ENCODE results near the gene PPM1F. TPM values are rescaled to one million over a fixed set of nuclear protein-coding genes. Genes with fewer than 3 reads are reported as not detected.

Gene PPM1F
- total and polyA plus RNA-seq, 2 donors from 2014 or later = 13.8 to 42.5 TPM

- no peak overlapping the region for H3K9ac ChIP-seq (ENCODE audit: low read length in 3 of 3)
- H3K4me1 ChIP-seq (ENCODE audit: control insufficient read depth in 2 of 3, insufficient read depth in 2 of 3, low read depth in 1 of 3, low read length in 3 of 3) = no peaks in the 10 kb centered on the region
- peaks cover 0 to 31% (median 17%) of the 10 kb centered on the region in 3 donors for H3K36me3 ChIP-seq (ENCODE audit: control insufficient read depth in 2 of 3, insufficient read depth in 3 of 3, low read length in 3 of 3)
- no peaks in the 10 kb centered on the region for H3K9me3 ChIP-seq (ENCODE audit: control insufficient read depth in 2 of 3, insufficient read depth in 1 of 3, low read length in 3 of 3)
- H3K27ac ChIP-seq (ENCODE audit: low read depth in 2 of 2, low read length in 2 of 2) = no peak overlapping the region
- no peak overlapping the region for H3K4me3 ChIP-seq (ENCODE audit: low read length in 3 of 3)
- FAIRE-seq = no peak
- peak in 4 of 5 donors; percentile 57 to 72 (median 66) for DNase-seq
- no peaks in the 10 kb centered on the region for H3K27me3 ChIP-seq (ENCODE audit: control insufficient read depth, insufficient read depth, low read length)
- intact Hi-C loops (cut with DNase I) = no loop called here
- TF ChIP-seq CTCF (IDR thresholded peaks at IDR 0.05; ENCODE audit: borderline replicate concordance, extremely low read depth, insufficient read depth) = no peak
Observed at GRCh38 chr22:21927174-21927823, 25.3 kb downstream of the PPM1F start.

- no peak overlapping the region for H3K27ac ChIP-seq (ENCODE audit: low read depth in 2 of 2, low read length in 2 of 2)
- no peak for DNase-seq
- H3K36me3 ChIP-seq (ENCODE audit: control insufficient read depth in 2 of 3, insufficient read depth in 3 of 3, low read length in 3 of 3) = peaks cover 0 to 26% (median 14%) of the 10 kb centered on the region in 3 donors
Observed at GRCh38 chr22:21926728-21927127, 25.9 kb downstream of the PPM1F start.

GRCh38 chr22:21923163-21923561, 29.5 kb downstream of the PPM1F start:
- Histone ChIP-seq H3K27me3 (ENCODE audit: control insufficient read depth, insufficient read depth, low read length) (no peaks in the 10 kb centered on the region), H3K9ac (ENCODE audit: low read length in 3 of 3) (no peak overlapping the region), H3K9me3 (ENCODE audit: control insufficient read depth in 2 of 3, insufficient read depth in 1 of 3, low read length in 3 of 3) (no peaks in the 10 kb centered on the region), H3K27ac (ENCODE audit: low read depth in 2 of 2, low read length in 2 of 2) (no peak overlapping the region), H3K4me3 (ENCODE audit: low read length in 3 of 3) (no peak overlapping the region), H3K4me1 (ENCODE audit: control insufficient read depth in 2 of 3, insufficient read depth in 2 of 3, low read depth in 1 of 3, low read length in 3 of 3) (no peaks in the 10 kb centered on the region), H3K36me3 (ENCODE audit: control insufficient read depth in 2 of 3, insufficient read depth in 3 of 3, low read length in 3 of 3) (peaks cover 0 to 9% (median 0%) of the 10 kb centered on the region in 3 donors)
- intact Hi-C loops (cut with DNase I) = no loop called here
- TF ChIP-seq CTCF (IDR thresholded peaks at IDR 0.05; ENCODE audit: borderline replicate concordance, extremely low read depth, insufficient read depth) = no peak
- FAIRE-seq = no peak
- DNase-seq = no peak

More at GRCh38 chr22:21926728-21927127, 25.9 kb downstream of the PPM1F start:
- H3K4me1 ChIP-seq (ENCODE audit: control insufficient read depth in 2 of 3, insufficient read depth in 2 of 3, low read depth in 1 of 3, low read length in 3 of 3) = no peaks in the 10 kb centered on the region
- H3K9ac ChIP-seq (ENCODE audit: low read length in 3 of 3) = no peak overlapping the region
- no peaks in the 10 kb centered on the region for H3K9me3 ChIP-seq (ENCODE audit: control insufficient read depth in 2 of 3, insufficient read depth in 1 of 3, low read length in 3 of 3)
- no peak for TF ChIP-seq CTCF (IDR thresholded peaks at IDR 0.05; ENCODE audit: borderline replicate concordance, extremely low read depth, insufficient read depth)
- no peaks in the 10 kb centered on the region for H3K27me3 ChIP-seq (ENCODE audit: control insufficient read depth, insufficient read depth, low read length)
- intact Hi-C loops (cut with DNase I) = no loop called here
- no peak overlapping the region for H3K4me3 ChIP-seq (ENCODE audit: low read length in 3 of 3)
- no peak for FAIRE-seq
